ENCODE results near the gene DRC7. TPM values are rescaled to one million over a fixed set of nuclear protein-coding genes. Genes with fewer than 3 reads are reported as not detected.

Gene DRC7
- polyA plus RNA-seq, 1 donor from 2014 or later, result 1.4 TPM

DNA sequence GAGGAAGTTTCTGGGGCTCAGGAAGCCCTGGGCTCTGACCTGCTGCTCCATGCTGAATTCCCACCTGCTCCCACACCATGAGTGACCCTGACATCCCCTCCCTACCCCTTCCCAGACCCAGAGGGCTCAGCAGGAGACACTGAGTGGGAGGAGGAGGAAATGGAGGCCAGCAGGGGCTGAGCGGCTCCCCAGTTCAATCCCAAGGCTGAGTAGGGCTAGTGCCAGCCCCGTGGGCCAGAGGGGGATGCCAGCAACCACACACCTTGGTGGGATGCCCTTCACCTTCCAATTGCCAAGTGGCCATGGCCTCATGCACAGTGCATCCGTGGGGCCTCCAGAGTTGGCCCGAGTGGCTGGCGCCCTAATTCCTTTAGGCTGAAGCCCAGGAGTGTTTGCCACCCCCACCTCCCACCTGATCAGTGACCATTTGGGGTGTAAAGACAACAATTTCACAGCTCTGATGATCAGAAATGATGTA lies 27.5 kb upstream of the DRC7 start:
- Histone ChIP-seq H2AFZ (ENCODE audit: low read depth, low read length) (no peak overlapping the region), H3F3A (ENCODE audit: insufficient read depth, low read length, poor library complexity, severe bottlenecking) (no peaks in the 10 kb centered on the region), H4K20me1 (ENCODE audit: insufficient read depth) (no peaks in the 10 kb centered on the region), H3K36me3 (ENCODE audit: insufficient read depth, low read length) (peaks cover 5% of the 10 kb centered on the region), H3K9ac (ENCODE audit: low read length) (no peak overlapping the region), H3K4me3 (ENCODE audit: low read length) (no peak overlapping the region), H3K79me2 (replicated peaks; ENCODE audit: insufficient read depth, low read length) (no peaks in the 10 kb centered on the region), H3K27me3 (ENCODE audit: insufficient read depth, low read depth, low read length) (no peaks in the 10 kb centered on the region), H3K9me2 (ENCODE audit: insufficient read depth, low read length) (no peaks in the 10 kb centered on the region), H3K27ac (ENCODE audit: low read length) (no peak overlapping the region), H3K9me3 (ENCODE audit: low read length) (no peaks in the 10 kb centered on the region), H3K4me2 (ENCODE audit: low read length) (no peak overlapping the region)
- TF ChIP-seq EP300 (conservative IDR thresholded peaks at IDR 0.05; ENCODE audit: poor library complexity, severe bottlenecking) (no peak), RAD21 (conservative IDR thresholded peaks at IDR 0.05) (no peak), SMC3 (conservative IDR thresholded peaks at IDR 0.05; ENCODE audit: poor library complexity) (no peak), POLR2AphosphoS5 (IDR thresholded peaks at IDR 0.05) (no peak), MXI1 (conservative IDR thresholded peaks at IDR 0.05; ENCODE audit: poor library complexity, severe bottlenecking) (no peak), EZH2 (IDR thresholded peaks at IDR 0.05; ENCODE audit: borderline replicate concordance, insufficient read depth, low read length, poor library complexity, severe bottlenecking) (no peak), TAF1 (IDR thresholded peaks at IDR 0.05; ENCODE audit: low read depth) (no peak)
- TF ChIP-seq, protein P1, sequence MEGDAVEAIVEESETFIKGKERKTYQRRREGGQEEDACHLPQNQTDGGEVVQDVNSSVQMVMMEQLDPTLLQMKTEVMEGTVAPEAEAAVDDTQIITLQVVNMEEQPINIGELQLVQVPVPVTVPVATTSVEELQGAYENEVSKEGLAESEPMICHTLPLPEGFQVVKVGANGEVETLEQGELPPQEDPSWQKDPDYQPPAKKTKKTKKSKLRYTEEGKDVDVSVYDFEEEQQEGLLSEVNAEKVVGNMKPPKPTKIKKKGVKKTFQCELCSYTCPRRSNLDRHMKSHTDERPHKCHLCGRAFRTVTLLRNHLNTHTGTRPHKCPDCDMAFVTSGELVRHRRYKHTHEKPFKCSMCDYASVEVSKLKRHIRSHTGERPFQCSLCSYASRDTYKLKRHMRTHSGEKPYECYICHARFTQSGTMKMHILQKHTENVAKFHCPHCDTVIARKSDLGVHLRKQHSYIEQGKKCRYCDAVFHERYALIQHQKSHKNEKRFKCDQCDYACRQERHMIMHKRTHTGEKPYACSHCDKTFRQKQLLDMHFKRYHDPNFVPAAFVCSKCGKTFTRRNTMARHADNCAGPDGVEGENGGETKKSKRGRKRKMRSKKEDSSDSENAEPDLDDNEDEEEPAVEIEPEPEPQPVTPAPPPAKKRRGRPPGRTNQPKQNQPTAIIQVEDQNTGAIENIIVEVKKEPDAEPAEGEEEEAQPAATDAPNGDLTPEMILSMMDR (IDR thresholded peaks at IDR 0.05; ENCODE audit: poor library complexity, severe bottlenecking), result no peak
- TF ChIP-seq, protein P2, sequence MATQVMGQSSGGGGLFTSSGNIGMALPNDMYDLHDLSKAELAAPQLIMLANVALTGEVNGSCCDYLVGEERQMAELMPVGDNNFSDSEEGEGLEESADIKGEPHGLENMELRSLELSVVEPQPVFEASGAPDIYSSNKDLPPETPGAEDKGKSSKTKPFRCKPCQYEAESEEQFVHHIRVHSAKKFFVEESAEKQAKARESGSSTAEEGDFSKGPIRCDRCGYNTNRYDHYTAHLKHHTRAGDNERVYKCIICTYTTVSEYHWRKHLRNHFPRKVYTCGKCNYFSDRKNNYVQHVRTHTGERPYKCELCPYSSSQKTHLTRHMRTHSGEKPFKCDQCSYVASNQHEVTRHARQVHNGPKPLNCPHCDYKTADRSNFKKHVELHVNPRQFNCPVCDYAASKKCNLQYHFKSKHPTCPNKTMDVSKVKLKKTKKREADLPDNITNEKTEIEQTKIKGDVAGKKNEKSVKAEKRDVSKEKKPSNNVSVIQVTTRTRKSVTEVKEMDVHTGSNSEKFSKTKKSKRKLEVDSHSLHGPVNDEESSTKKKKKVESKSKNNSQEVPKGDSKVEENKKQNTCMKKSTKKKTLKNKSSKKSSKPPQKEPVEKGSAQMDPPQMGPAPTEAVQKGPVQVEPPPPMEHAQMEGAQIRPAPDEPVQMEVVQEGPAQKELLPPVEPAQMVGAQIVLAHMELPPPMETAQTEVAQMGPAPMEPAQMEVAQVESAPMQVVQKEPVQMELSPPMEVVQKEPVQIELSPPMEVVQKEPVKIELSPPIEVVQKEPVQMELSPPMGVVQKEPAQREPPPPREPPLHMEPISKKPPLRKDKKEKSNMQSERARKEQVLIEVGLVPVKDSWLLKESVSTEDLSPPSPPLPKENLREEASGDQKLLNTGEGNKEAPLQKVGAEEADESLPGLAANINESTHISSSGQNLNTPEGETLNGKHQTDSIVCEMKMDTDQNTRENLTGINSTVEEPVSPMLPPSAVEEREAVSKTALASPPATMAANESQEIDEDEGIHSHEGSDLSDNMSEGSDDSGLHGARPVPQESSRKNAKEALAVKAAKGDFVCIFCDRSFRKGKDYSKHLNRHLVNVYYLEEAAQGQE (IDR thresholded peaks at IDR 0.05; ENCODE audit: borderline replicate concordance), result no peak

DNA sequence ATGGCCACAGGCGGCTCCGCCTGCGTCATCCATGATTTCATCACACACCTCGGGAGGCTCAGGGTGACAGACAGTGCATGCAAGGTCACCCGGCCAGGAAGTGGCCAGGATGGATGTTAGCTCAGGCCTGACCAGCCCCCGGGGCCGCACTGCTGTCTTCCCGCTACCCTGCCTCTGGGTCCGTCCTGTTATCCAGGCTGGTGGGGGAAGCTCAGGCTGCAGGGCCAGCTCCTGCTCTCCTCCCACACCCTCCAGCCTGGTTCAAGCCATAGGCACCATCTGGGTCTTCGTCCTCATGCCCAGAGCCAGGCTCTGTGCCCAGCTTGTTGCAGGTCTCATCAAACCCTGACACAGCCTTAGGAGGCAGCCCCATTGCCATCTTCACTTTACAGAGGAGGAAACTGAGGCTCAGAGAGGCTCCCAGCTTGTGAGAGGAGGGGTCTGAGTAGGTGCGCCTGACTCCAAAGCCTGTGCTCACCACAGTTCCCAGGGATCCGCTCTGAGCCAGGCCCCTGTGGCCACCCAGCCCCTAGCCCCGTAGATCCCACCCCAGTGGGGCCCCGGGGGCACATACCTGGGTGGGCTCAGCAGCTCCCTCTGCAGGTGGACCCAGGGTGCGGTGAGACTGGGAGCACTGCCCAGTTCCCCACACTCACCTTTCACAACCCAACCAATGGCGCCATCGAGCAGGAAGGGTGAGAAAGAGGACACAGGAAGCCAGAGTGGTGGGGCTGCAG lies 26.9 kb upstream of the DRC7 start:
- Histone ChIP-seq H3K27ac (ENCODE audit: low read length) (no peak overlapping the region), H3K9me3 (ENCODE audit: low read length) (no peaks in the 10 kb centered on the region)

More for the DNA sequence above, 26.9 kb upstream of the DRC7 start:
- no peaks in the 10 kb centered on the region for H3K9me2 ChIP-seq (ENCODE audit: insufficient read depth, low read length)
- no peaks in the 10 kb centered on the region for H3K79me2 ChIP-seq (replicated peaks; ENCODE audit: insufficient read depth, low read length)
- no peak overlapping the region for H3K4me3 ChIP-seq (ENCODE audit: low read length)
- no peak overlapping the region for H3K4me2 ChIP-seq (ENCODE audit: low read length)
- H3F3A ChIP-seq (ENCODE audit: insufficient read depth, low read length, poor library complexity, severe bottlenecking), result no peaks in the 10 kb centered on the region
- no peaks in the 10 kb centered on the region for H4K20me1 ChIP-seq (ENCODE audit: insufficient read depth)
- no peaks in the 10 kb centered on the region for H3K27me3 ChIP-seq (ENCODE audit: insufficient read depth, low read depth, low read length)
- TF ChIP-seq TAF1 (IDR thresholded peaks at IDR 0.05; ENCODE audit: low read depth), result no peak
- TF ChIP-seq POLR2AphosphoS5 (IDR thresholded peaks at IDR 0.05), result no peak
- no peak for TF ChIP-seq RAD21 (conservative IDR thresholded peaks at IDR 0.05)
- no peak for TF ChIP-seq EZH2 (IDR thresholded peaks at IDR 0.05; ENCODE audit: borderline replicate concordance, insufficient read depth, low read length, poor library complexity, severe bottlenecking)
- TF ChIP-seq EP300 (conservative IDR thresholded peaks at IDR 0.05; ENCODE audit: poor library complexity, severe bottlenecking), result no peak
- TF ChIP-seq, protein P1 (IDR thresholded peaks at IDR 0.05; ENCODE audit: poor library complexity, severe bottlenecking), result no peak
- TF ChIP-seq, protein P2 (IDR thresholded peaks at IDR 0.05; ENCODE audit: borderline replicate concordance), result no peak
- no peak for TF ChIP-seq MXI1 (conservative IDR thresholded peaks at IDR 0.05; ENCODE audit: poor library complexity, severe bottlenecking)
- TF ChIP-seq SMC3 (conservative IDR thresholded peaks at IDR 0.05; ENCODE audit: poor library complexity), result no peak
- no peak overlapping the region for H2AFZ ChIP-seq (ENCODE audit: low read depth, low read length)
- no peak overlapping the region for H3K9ac ChIP-seq (ENCODE audit: low read length)
- H3K36me3 ChIP-seq (ENCODE audit: insufficient read depth, low read length), result peaks cover 5% of the 10 kb centered on the region

Data from neural cell (in vitro differentiated cells).